HCT116 (cell line): ENCODE measurements around the gene GALE. TPM values are rescaled to one million over a fixed set of nuclear protein-coding genes. Genes with fewer than 3 reads are reported as not detected.

Experiments used
- ATAC-seq: fragments of 200-7000 bp; cut with Tn5 transposase; 2 replicates; pipeline ENCODE4 v1.9.1; 2020; ENCODE audit warnings: mild to moderate bottlenecking, moderate library complexity
- BruUV-seq: library from RNA; stranded (reverse); fragments of 400-500 nt; replicated peaks from 2 replicates; lab custom pipeline; 2021; lab: Mats Ljungman, UMichigan
- CTCF ChIA-PET: fragments of 300-600 bp; sonication (Branson Sonifier 250); formaldehyde crosslinking; loops from one replicate; lab custom pipeline; 2021; ENCODE audit warnings: antibody characterized with exemption; lab: Charles Lee
- POLR2A ChIA-PET: fragments of 300-600, 350-600 bp; sonication (Branson Sonifier 250); formaldehyde crosslinking; loops from one replicate; lab custom pipeline; 2021; ENCODE audit warnings: antibody characterized with exemption; lab: Charles Lee
- RAD21 ChIA-PET, 2 experiments: fragments of 300-600 bp; sonication (Branson Sonifier 250); formaldehyde crosslinking; loops; one replicate each; lab custom pipeline; 2023; ENCODE audit warnings: low total read pairs in 2 of 2; ENCODE audit not compliant: uncharacterized antibody in 2 of 2, unreplicated experiment in 2 of 2, low non-redundant PET in 1 of 2; lab: Charles Lee
- DNase-seq: peaks from one replicate; pipeline ENCODE4 v3.0.0-alpha.2; 2010; ENCODE audit warnings: low read depth, low spot score
- H2AFZ ChIP-seq: fragments of 200-600 bp; shearing (Covaris generic), sonication (generic); 2 replicates; pipeline ENCODE4 v1.6.1; 2017; ENCODE audit warnings: low read depth, mixed run types, mixed read lengths, antibody characterized with exemption, low read length; ENCODE audit not compliant: poor library complexity, severe bottlenecking
- H3K27ac ChIP-seq: 2 replicates; pipeline ENCODE4 v1.5.1; 2012; ENCODE audit warnings: low read depth, low read length
- H3K27me3 ChIP-seq: fragments of 200-600 bp; sonication (generic); 2 replicates; pipeline ENCODE4 v1.6.1; 2016; ENCODE audit warnings: mixed run types, low read length, mixed read lengths; ENCODE audit not compliant: insufficient read depth
- H3K36me3 ChIP-seq, 2 experiments: fragments of 200-500 bp in 1 of 2; fragments of 200-600 bp in 1 of 2; sonication (Bioruptor generic) in 1 of 2; sonication (generic) in 1 of 2; 2 replicates each; pipeline versions ENCODE4 v1.5.1 to v1.6.1; 2014 to 2016; ENCODE audit warnings: low read length in 2 of 2, inconsistent platforms in 1 of 2, mixed read lengths in 1 of 2, mixed run types in 1 of 2; ENCODE audit not compliant: insufficient read depth in 2 of 2, control insufficient read depth in 1 of 2
- H3K4me1 ChIP-seq, 2 experiments: fragments of 200-600 bp in 1 of 2; sonication (generic) in 1 of 2; 2 replicates each; pipeline versions ENCODE4 v1.5.1 to v1.6.1; 2012 to 2017; ENCODE audit warnings: low read length in 2 of 2, inconsistent platforms in 1 of 2, mild to moderate bottlenecking in 1 of 2, mixed read lengths in 1 of 2, mixed run types in 1 of 2, moderate library complexity in 1 of 2; ENCODE audit not compliant: insufficient read depth in 2 of 2, control insufficient read depth in 1 of 2
- H3K4me2 ChIP-seq: fragments of 200-600 bp; sonication (generic); 2 replicates; pipeline ENCODE4 v1.6.1; 2017; ENCODE audit warnings: mixed run types, low read length, mixed read lengths
- H3K4me3 ChIP-seq, 2 experiments: fragments of 200-600 bp in 1 of 2; sonication (generic) in 1 of 2; replicated peaks in 1 of 2; 2 replicates each; pipeline ENCODE4 v1.5.1; 2011 to 2016; ENCODE audit warnings: low read length in 2 of 2, control low read depth in 1 of 2, low read depth in 1 of 2, mild to moderate bottlenecking in 1 of 2, mixed read lengths in 1 of 2, mixed run types in 1 of 2
- H3K79me2 ChIP-seq: fragments of 200-600 bp; sonication (generic); 2 replicates; pipeline ENCODE4 v1.6.1; 2017; ENCODE audit warnings: mild to moderate bottlenecking, mixed run types, low read length, moderate library complexity, mixed read lengths; ENCODE audit not compliant: insufficient read depth
- H3K9ac ChIP-seq: fragments of 200-600 bp; sonication (generic); 2 replicates; pipeline ENCODE4 v1.6.1; 2016; ENCODE audit warnings: low read length, mixed read lengths
- H3K9me2 ChIP-seq: fragments of 200-600 bp; sonication (generic), shearing (Covaris generic); 2 replicates; pipeline ENCODE4 v1.6.1; 2017; ENCODE audit warnings: mixed run types, mild to moderate bottlenecking, moderate library complexity; ENCODE audit not compliant: insufficient read depth
- H3K9me3 ChIP-seq, 2 experiments: fragments of 200-500 bp in 1 of 2; fragments of 200-600 bp in 1 of 2; sonication (Bioruptor generic) in 1 of 2; sonication (generic) in 1 of 2; 2 replicates each; pipeline ENCODE4 v1.6.1; 2014 to 2017; ENCODE audit warnings: low read length in 2 of 2, mixed read lengths in 2 of 2, inconsistent platforms in 1 of 2, low read depth in 1 of 2, mild to moderate bottlenecking in 1 of 2, mixed run types in 1 of 2, moderate library complexity in 1 of 2; ENCODE audit not compliant: control insufficient read depth in 1 of 2, insufficient read depth in 1 of 2
- H4K20me1 ChIP-seq: fragments of 200-600 bp; sonication (generic), shearing (Covaris generic); 2 replicates; pipeline ENCODE4 v1.6.1; 2017; ENCODE audit warnings: mixed run types, mild to moderate bottlenecking, moderate library complexity; ENCODE audit not compliant: insufficient read depth
- CEBPB ChIP-seq: IDR thresholded peaks from 2 replicates; pipeline ENCODE4 v1.6.1; 2012; ENCODE audit warnings: low read depth
- EGR1 ChIP-seq: IDR thresholded peaks from 2 replicates; pipeline ENCODE4 v1.6.1; 2012; ENCODE audit warnings: low read depth
- ELF1 ChIP-seq: IDR thresholded peaks from 2 replicates; pipeline ENCODE4 v1.6.1; 2012; ENCODE audit warnings: low read depth, borderline replicate concordance
- FOSL1 ChIP-seq: IDR thresholded peaks from 2 replicates; pipeline ENCODE4 v1.6.1; 2012; ENCODE audit warnings: low read depth
- POLR2AphosphoS5 ChIP-seq: IDR thresholded peaks from 2 replicates; pipeline ENCODE4 v1.6.1; 2011; ENCODE audit warnings: mild to moderate bottlenecking, low read depth, low read length, moderate library complexity
- SP1 ChIP-seq: IDR thresholded peaks from 2 replicates; pipeline ENCODE4 v1.6.1; 2012; ENCODE audit warnings: low read depth
- TCF7L2 ChIP-seq: IDR thresholded peaks from 2 replicates; pipeline ENCODE4 v1.7.0; 2011; ENCODE audit warnings: borderline replicate concordance, inconsistent platforms; ENCODE audit not compliant: insufficient read depth, insufficient read length; ENCODE audit errors: extremely low read depth
- ZFX ChIP-seq: fragments of 450-650 bp; IDR thresholded peaks from 2 replicates; pipeline ENCODE4 v1.6.1; 2017
- ZNF274 ChIP-seq: fragments of 200-500 bp; sonication (Bioruptor generic); IDR thresholded peaks from 2 replicates; pipeline ENCODE4 v1.6.1; 2014; ENCODE audit warnings: mild to moderate bottlenecking, low read depth, low read length, inconsistent platforms
- intact Hi-C: fragments of 100-400 bp; cut with micrococcal nuclease; formaldehyde crosslinking; loops from 2 replicates; pipeline ENCODE4 v1.10.0; 2022
- total RNA-seq: library from RNA; stranded (reverse); gene quantifications from one replicate; pipeline ENCODE4 v1.2.1, GENCODE V29; 2021; ENCODE audit not compliant: unreplicated experiment
- TF ChIP-seq, protein P1 (sequence below): IDR thresholded peaks from 2 replicates; pipeline ENCODE4 v1.6.1; 2012
- TF ChIP-seq, protein P2 (sequence below): IDR thresholded peaks from 2 replicates; pipeline ENCODE4 v1.6.1; 2012; ENCODE audit warnings: low read depth
- TF ChIP-seq, protein P3 (sequence below): IDR thresholded peaks from 2 replicates; pipeline ENCODE4 v1.6.1; 2012
- TF ChIP-seq, protein P4 (sequence below), 3 experiments: fragments of 200-600 bp in 1 of 3; sonication (generic) in 1 of 3; IDR thresholded peaks in 2 of 3; conservative IDR thresholded peaks in 1 of 3; 2 replicates each; pipeline ENCODE4 v1.5.1; 2012 to 2017; ENCODE audit warnings: low read depth in 2 of 3, low read length in 2 of 3, antibody characterized with exemption in 1 of 3, borderline replicate concordance in 1 of 3, control low read depth in 1 of 3, mild to moderate bottlenecking in 1 of 3, mixed read lengths in 1 of 3, mixed run types in 1 of 3, moderate library complexity in 1 of 3; ENCODE audit not compliant: insufficient read depth in 1 of 3

Gene GALE
- total RNA-seq, 1 experiment from 2014 or later: 114 TPM

- intact Hi-C loops: no loop called here
- H2AFZ ChIP-seq: no peak overlapping the region
- 0 out of 4 replicates have a peak, but pooled peaks cover 0 to 3% of the 10 kb centered on the region in 2 experiments for H3K4me1 ChIP-seq
- no peak overlapping the region for H3K27ac ChIP-seq
- H3K79me2 ChIP-seq: no peaks in the 10 kb centered on the region; the same call in 1 of the 2 replicates
- no peaks in the 10 kb centered on the region for H4K20me1 ChIP-seq
- ChIA-PET RAD21 (no interaction called here), POLR2A (no interaction called here), CTCF (interaction anchor here (1.5 kb wide), 1 partner anchor 148 kb away, joined by 3 read pairs; no protein-coding TSS in a partner anchor)
- H3K9ac ChIP-seq: no peak overlapping the region
- peaks cover 11 to 19% of the 10 kb centered on the region in 2 experiments; a peak in 2 of 4 replicates for H3K36me3 ChIP-seq
- no peak for DNase-seq
- no peak for TF ChIP-seq SP1
- TF ChIP-seq, protein P1, sequence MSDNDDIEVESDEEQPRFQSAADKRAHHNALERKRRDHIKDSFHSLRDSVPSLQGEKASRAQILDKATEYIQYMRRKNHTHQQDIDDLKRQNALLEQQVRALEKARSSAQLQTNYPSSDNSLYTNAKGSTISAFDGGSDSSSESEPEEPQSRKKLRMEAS: no peak
- TF ChIP-seq, protein P2, sequence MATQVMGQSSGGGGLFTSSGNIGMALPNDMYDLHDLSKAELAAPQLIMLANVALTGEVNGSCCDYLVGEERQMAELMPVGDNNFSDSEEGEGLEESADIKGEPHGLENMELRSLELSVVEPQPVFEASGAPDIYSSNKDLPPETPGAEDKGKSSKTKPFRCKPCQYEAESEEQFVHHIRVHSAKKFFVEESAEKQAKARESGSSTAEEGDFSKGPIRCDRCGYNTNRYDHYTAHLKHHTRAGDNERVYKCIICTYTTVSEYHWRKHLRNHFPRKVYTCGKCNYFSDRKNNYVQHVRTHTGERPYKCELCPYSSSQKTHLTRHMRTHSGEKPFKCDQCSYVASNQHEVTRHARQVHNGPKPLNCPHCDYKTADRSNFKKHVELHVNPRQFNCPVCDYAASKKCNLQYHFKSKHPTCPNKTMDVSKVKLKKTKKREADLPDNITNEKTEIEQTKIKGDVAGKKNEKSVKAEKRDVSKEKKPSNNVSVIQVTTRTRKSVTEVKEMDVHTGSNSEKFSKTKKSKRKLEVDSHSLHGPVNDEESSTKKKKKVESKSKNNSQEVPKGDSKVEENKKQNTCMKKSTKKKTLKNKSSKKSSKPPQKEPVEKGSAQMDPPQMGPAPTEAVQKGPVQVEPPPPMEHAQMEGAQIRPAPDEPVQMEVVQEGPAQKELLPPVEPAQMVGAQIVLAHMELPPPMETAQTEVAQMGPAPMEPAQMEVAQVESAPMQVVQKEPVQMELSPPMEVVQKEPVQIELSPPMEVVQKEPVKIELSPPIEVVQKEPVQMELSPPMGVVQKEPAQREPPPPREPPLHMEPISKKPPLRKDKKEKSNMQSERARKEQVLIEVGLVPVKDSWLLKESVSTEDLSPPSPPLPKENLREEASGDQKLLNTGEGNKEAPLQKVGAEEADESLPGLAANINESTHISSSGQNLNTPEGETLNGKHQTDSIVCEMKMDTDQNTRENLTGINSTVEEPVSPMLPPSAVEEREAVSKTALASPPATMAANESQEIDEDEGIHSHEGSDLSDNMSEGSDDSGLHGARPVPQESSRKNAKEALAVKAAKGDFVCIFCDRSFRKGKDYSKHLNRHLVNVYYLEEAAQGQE: no peak
- TF ChIP-seq, protein P3, sequence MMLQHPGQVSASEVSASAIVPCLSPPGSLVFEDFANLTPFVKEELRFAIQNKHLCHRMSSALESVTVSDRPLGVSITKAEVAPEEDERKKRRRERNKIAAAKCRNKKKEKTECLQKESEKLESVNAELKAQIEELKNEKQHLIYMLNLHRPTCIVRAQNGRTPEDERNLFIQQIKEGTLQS: no peak
- TF ChIP-seq POLR2AphosphoS5: no peak
- no peak for TF ChIP-seq FOSL1
- no peak for TF ChIP-seq ELF1
- no peak for TF ChIP-seq ZNF274
- no peak for TF ChIP-seq CEBPB
- TF ChIP-seq EGR1: no peak
- no peak for TF ChIP-seq ZFX
- TF ChIP-seq, protein P4, sequence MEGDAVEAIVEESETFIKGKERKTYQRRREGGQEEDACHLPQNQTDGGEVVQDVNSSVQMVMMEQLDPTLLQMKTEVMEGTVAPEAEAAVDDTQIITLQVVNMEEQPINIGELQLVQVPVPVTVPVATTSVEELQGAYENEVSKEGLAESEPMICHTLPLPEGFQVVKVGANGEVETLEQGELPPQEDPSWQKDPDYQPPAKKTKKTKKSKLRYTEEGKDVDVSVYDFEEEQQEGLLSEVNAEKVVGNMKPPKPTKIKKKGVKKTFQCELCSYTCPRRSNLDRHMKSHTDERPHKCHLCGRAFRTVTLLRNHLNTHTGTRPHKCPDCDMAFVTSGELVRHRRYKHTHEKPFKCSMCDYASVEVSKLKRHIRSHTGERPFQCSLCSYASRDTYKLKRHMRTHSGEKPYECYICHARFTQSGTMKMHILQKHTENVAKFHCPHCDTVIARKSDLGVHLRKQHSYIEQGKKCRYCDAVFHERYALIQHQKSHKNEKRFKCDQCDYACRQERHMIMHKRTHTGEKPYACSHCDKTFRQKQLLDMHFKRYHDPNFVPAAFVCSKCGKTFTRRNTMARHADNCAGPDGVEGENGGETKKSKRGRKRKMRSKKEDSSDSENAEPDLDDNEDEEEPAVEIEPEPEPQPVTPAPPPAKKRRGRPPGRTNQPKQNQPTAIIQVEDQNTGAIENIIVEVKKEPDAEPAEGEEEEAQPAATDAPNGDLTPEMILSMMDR (IDR thresholded peaks at IDR 0.05 in 2 of 3, conservative IDR thresholded peaks at IDR 0.05 in 1 of 3; ENCODE audit: borderline replicate concordance in 1 of 3, insufficient read depth in 1 of 3, low read depth in 2 of 3, low read length in 2 of 3): no peak
- no peak for TF ChIP-seq TCF7L2
- no peaks in the 10 kb centered on the region for H3K27me3 ChIP-seq
- BruUV-seq: no TSS peak
- H3K9me2 ChIP-seq: no peaks in the 10 kb centered on the region
- ATAC-seq: no peak
- H3K4me3 ChIP-seq: no peak overlapping the region
- no peak overlapping the region for H3K4me2 ChIP-seq
- H3K9me3 ChIP-seq: no peaks in the 10 kb centered on the region
Observed at GRCh38 chr1:23768733-23769132, 31.8 kb downstream of the GALE start.
